ENCODE results near the gene COX17. TPM values are rescaled to one million over a fixed set of nuclear protein-coding genes. Genes with fewer than 3 reads are reported as not detected.

Gene COX17
- total RNA-seq, 1 experiment from 2014 or later: 38.5 TPM

DNA sequence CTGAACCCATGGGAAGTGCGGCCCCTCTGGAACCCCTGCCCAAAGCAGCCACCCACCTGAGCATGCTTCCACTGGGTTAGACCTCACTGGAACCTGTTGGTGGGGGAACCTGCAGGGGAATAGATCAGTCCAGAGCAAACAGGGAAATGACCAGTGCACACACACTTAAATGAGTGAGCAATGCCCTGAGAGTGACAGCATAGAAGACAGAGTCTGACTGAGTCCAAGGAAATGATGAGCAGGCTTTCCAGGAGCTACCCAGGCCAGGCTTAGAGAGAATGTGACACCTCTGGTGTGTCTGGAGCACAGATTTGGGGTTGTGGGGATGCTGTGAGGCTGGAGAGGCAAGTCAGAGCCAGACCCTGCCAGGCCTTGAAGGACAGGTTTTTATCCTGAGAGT lies 51.0 kb downstream of the COX17 start:
- Histone ChIP-seq H3K27me3 (ENCODE audit: control insufficient read depth, insufficient read depth, low read length) (no peaks in the 10 kb centered on the region), H3K4me3 (ENCODE audit: insufficient read depth, low read depth, low read length) (no peak overlapping the region), H3K36me3 (replicated peaks; ENCODE audit: control insufficient read depth, insufficient read depth, low read length) (no peaks in the 10 kb centered on the region)
- DNase-seq: no peak

DNA sequence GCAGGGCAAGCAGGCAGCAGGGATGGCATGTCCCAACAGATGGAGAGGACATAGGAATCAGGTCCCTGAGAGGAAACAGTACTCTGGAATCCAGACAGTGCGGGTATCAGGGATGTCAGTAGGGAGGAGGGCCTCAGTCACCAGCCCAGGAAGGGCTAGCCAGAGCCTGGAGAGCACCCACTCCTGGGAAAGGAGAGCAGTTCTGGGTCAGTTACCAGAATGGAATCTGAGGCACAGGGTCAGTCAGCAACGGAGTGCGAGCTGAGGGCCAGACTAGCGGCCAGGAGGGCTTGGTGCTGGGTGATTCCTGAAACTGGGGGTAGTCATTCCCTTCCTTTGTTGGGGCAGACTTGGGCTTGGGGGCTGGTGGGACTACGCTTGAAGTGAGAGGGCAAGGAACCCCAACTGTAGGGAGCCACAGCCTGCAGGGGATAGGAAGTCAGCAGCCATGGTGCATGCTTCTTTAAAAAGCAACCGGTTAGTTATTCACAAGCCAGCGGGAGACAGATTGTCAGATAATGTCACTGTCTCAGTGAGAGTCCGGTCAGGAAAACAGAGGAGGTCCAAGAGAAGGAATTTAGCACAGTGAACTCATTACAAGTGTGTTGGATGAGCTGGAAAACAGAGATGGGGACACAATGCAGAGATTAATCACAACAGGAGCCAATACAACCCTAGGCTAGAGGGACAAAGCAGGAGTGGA lies 51.6 kb downstream of the COX17 start:
- no peak for DNase-seq
- Histone ChIP-seq H3K36me3 (replicated peaks; ENCODE audit: control insufficient read depth, insufficient read depth, low read length) (no peaks in the 10 kb centered on the region), H3K4me3 (ENCODE audit: insufficient read depth, low read depth, low read length) (no peak overlapping the region), H3K27me3 (ENCODE audit: control insufficient read depth, insufficient read depth, low read length) (no peaks in the 10 kb centered on the region)

DNA sequence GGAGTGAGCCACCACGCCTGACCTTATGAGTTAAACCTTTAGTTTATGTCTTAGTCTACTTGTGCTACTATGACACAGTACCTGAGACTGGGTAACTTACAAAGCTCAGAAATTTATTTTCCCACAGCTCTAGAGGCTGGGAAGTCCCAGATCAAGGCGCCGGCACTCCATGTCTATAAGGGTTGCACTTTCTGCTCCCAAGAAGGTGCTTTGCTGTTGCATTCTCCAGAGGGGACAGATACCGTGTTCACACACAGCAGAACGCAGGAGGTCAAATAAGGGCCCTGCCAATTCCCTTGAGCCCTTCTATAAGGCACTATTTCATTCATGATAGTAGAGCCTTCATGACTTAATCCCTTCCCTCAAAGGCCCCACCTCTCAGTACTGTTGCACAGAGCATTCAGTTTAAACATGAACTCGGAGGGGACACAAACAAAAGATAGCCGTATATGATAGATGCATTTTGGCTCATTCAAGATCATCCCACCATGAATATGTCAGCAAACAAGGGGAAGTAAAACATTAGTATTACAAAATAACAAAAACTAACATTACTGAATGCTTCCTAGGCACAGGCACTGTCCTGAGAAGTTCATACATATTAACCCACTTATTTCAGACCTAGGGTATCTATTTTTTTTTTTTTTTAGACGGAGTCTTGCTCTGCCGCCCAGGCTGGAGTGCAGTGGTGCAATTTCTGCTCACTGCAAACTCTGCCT lies 53.0 kb downstream of the COX17 start:
- no peaks in the 10 kb centered on the region for H3K36me3 ChIP-seq (replicated peaks; ENCODE audit: control insufficient read depth, insufficient read depth, low read length)
- H3K4me3 ChIP-seq (ENCODE audit: insufficient read depth, low read depth, low read length): no peak overlapping the region
- DNase-seq: no peak
- H3K27me3 ChIP-seq (ENCODE audit: control insufficient read depth, insufficient read depth, low read length): no peaks in the 10 kb centered on the region

DNA sequence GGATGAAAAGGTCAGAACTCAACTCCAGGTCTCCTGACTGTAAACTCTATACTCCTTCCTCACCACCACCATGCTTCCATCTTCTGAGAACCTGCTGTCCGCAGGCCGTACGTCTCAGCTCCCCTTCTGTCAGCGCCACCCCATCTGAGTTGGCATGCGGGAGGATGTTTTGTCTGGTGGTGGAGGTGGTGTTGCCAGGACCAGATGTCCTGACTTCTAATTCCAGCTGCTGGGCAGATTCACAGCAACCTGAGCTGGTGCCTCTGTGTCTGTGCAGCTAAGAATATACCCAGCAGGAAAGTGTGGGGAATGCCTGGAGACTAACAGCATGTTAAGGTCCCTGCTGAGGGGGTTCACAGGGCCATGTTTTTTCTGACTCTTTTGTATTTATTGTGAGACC lies 56.3 kb downstream of the COX17 start:
- DNase-seq: no peak
- no peak overlapping the region for H3K4me3 ChIP-seq (ENCODE audit: insufficient read depth, low read depth, low read length)
- H3K36me3 ChIP-seq (replicated peaks; ENCODE audit: control insufficient read depth, insufficient read depth, low read length): no peaks in the 10 kb centered on the region
- H3K27me3 ChIP-seq (ENCODE audit: control insufficient read depth, insufficient read depth, low read length): no peaks in the 10 kb centered on the region

Other genes with a start within 250 kb of the COX17 start
- 37.2 and 38.6 TPM in 2 replicates for gene TMEM39A, start 213.8 kb downstream of the COX17 start, total RNA-seq (2014; rRNA removed; shearing (Covaris generic))
- gene POGLUT1, start 208.4 kb downstream of the COX17 start, total RNA-seq (2014; rRNA removed; shearing (Covaris generic)): 7.3 and 7.8 TPM in 2 replicates
- gene TIMMDC1, start 178.9 kb downstream of the COX17 start, total RNA-seq (2014; rRNA removed; shearing (Covaris generic)): 84.0 and 89.1 TPM in 2 replicates
- not detected in 2 replicates for gene CD80, start 117.8 kb downstream of the COX17 start, total RNA-seq (2014; rRNA removed; shearing (Covaris generic))
- 0.96 and 2.9 TPM in 2 replicates for gene ADPRH, start 97.9 kb downstream of the COX17 start, total RNA-seq (2014; rRNA removed; shearing (Covaris generic))
- gene PLA1A, start 79.5 kb downstream of the COX17 start, total RNA-seq (2014; rRNA removed; shearing (Covaris generic)): not detected in 2 replicates
- gene POPDC2, start 16.8 kb downstream of the COX17 start, total RNA-seq (2014; rRNA removed; shearing (Covaris generic)): 0.59 TPM in 1 of 2 replicates, not detected in the other
- gene CFAP91, start 25.6 kb upstream of the COX17 start, total RNA-seq (2014; rRNA removed; shearing (Covaris generic)): 0.37 and 1.8 TPM in 2 replicates
- 0.87 and 1.6 TPM in 2 replicates for gene NR1I2, start 104.7 kb upstream of the COX17 start, total RNA-seq (2014; rRNA removed; shearing (Covaris generic))